Progenitor cell of endocrine pancreas (in vitro differentiated cells): ENCODE results near the gene TSPAN15. TPM values are rescaled to one million over a fixed set of nuclear protein-coding genes. Genes with fewer than 3 reads are reported as not detected.
"Not testable (repeated sequence)": the region's sequence is repeated elsewhere in the genome, so short reads cannot be mapped to it uniquely, and the experiment has no call there.

ENCODE experiments used
- DNase-seq: peaks from one replicate; pipeline ENCODE4 v3.0.0; 2021; ENCODE audit warnings: low spot score; ENCODE audit not compliant: unreplicated experiment
- H3K27ac Mint-ChIP-seq: 2 replicates; pipeline ENCODE4 v1.8.0; 2021; ENCODE audit warnings: mild to moderate bottlenecking, moderate library complexity, mixed read lengths
- H3K27me3 Mint-ChIP-seq: 2 replicates; pipeline ENCODE4 v1.8.0; 2021; ENCODE audit warnings: mixed read lengths
- H3K36me3 Mint-ChIP-seq: 2 replicates; pipeline ENCODE4 v1.8.0; 2022; ENCODE audit warnings: mixed read lengths; ENCODE audit not compliant: insufficient read depth
- H3K4me1 Mint-ChIP-seq: 2 replicates; pipeline ENCODE4 v1.8.0; 2021; ENCODE audit warnings: low read depth, mixed read lengths
- H3K4me3 Mint-ChIP-seq: 2 replicates; pipeline ENCODE4 v1.8.0; 2021; ENCODE audit warnings: low read depth, mild to moderate bottlenecking, moderate library complexity, mixed read lengths
- H3K9me3 Mint-ChIP-seq: 2 replicates; pipeline ENCODE4 v1.8.0; 2021; ENCODE audit warnings: low read depth, mixed read lengths
- total RNA-seq: library from RNA; stranded (reverse); gene quantifications from 2 replicates; pipeline ENCODE4 v1.2.1, GENCODE V29; 2021
- TF ChIP-seq, protein P1 (sequence below): fragments of 200-600 bp; sonication (generic); IDR thresholded peaks from one replicate; pipeline ENCODE4 v1.5.0; 2021; ENCODE audit warnings: antibody characterized with exemption, mild to moderate bottlenecking; ENCODE audit not compliant: unreplicated experiment

TSPAN15 gene
- total RNA-seq, 1 donor from 2014 or later: 14.7 TPM

DNA sequence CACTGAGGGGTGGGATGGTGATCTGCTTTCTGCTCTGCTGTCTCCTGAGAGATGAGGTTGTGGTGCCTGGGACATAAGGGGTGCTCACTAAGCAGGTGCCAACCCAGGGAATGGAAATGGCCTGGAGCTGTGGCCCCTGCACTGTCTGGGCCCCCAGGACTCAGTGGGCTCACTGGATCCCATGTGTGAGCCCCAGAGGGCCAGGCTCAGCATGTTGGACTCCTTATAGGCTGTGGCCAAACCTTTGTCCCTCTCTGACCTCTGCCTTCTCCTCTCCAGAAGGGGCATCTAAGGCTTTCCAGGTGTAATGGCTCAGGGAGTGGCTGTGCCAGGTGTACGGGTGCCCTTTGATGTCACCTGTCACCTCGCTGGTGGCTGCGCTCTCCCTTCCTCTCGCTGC lies 65.5 kb downstream of the TSPAN15 start:
- Mint-ChIP-seq H3K9me3 (no peaks in the 10 kb centered on the region), H3K27ac (no peak overlapping the region), H3K27me3 (peaks cover 13% of the 10 kb centered on the region), H3K36me3 (no peaks in the 10 kb centered on the region), H3K4me3 (no peak overlapping the region), H3K4me1 (no peaks in the 10 kb centered on the region)
- DNase-seq: no peak
- TF ChIP-seq, protein P1, sequence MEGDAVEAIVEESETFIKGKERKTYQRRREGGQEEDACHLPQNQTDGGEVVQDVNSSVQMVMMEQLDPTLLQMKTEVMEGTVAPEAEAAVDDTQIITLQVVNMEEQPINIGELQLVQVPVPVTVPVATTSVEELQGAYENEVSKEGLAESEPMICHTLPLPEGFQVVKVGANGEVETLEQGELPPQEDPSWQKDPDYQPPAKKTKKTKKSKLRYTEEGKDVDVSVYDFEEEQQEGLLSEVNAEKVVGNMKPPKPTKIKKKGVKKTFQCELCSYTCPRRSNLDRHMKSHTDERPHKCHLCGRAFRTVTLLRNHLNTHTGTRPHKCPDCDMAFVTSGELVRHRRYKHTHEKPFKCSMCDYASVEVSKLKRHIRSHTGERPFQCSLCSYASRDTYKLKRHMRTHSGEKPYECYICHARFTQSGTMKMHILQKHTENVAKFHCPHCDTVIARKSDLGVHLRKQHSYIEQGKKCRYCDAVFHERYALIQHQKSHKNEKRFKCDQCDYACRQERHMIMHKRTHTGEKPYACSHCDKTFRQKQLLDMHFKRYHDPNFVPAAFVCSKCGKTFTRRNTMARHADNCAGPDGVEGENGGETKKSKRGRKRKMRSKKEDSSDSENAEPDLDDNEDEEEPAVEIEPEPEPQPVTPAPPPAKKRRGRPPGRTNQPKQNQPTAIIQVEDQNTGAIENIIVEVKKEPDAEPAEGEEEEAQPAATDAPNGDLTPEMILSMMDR: no peak

DNA sequence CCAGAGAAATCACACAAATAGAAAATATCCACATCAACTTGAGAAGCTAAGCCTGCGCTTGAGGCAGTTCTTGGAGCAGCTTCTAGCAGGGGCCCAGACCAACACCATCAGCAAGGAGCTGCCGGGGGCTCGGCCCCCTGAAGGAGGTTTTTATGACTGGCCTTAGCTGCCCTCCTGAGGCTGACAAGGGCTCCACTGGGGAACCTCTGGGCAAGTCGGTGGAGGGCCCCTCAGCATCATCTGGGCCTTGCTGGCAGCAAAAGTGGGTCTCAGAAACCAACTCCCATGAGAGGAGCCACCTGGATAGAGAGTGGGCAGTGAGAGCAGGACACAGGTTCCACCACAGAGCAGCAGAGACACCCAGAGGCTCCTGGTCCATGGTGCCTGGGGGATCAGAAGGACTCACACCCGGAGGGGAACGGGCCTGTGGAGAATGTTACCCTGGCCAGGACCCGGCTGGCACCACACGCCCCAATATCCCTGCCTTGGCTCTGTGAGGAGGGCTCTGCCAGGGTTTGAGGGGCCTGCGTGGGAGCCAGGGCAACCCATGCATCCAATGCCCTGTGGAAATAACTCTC lies 66.1 kb downstream of the TSPAN15 start:
- TF ChIP-seq, protein P1: no peak
- Mint-ChIP-seq H3K36me3 (no peaks in the 10 kb centered on the region), H3K4me3 (no peak overlapping the region), H3K27ac (no peak overlapping the region), H3K9me3 (no peaks in the 10 kb centered on the region), H3K27me3 (peaks cover 13% of the 10 kb centered on the region), H3K4me1 (no peaks in the 10 kb centered on the region)
- no peak for DNase-seq

DNA sequence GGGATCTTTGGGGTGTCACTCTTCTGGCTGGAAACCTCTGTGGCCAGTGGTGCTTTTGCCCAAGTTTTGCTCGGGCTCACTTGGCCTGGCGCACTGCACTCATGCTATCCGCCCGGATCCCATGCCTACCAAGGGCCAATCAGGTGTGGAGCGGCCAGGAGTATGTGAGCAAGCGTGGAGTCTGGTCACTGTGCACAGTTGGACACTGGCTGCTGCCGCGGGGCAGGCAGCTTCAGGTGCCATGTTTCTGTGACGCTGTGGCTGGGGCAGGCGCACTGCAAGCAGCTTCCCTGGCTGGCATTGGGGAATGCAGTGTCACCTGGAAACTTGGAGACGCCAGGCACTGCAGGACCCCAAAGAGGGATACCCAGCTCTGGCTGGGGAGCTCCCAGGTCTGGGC lies 76.7 kb downstream of the TSPAN15 start:
- H3K27ac Mint-ChIP-seq: no peak overlapping the region
- no peak overlapping the region for H3K4me3 Mint-ChIP-seq
- H3K4me1 Mint-ChIP-seq: no peaks in the 10 kb centered on the region
- peaks cover 23% of the 10 kb centered on the region for H3K27me3 Mint-ChIP-seq
- TF ChIP-seq, protein P1: no peak
- H3K9me3 Mint-ChIP-seq: no peaks in the 10 kb centered on the region
- no peaks in the 10 kb centered on the region for H3K36me3 Mint-ChIP-seq
- no peak for DNase-seq

DNA sequence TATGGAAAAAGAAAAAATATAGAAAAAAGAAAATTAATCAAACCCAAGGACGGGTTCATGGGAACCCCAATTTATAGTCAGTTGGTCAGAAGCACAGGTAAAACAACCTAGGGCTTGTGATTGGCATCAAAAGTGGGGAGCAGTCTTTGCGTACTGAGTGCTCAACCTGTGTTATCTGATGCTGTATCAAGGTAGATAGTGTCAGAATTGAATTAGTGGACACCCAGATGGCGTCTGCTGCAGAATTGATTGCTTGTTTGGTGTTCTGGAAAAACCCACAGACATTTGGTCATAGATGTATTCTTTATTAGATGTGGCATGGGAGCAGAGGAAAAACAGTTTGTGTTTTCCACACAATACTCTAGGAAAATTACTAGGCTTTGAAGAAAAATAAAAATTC lies 82.4 kb downstream of the TSPAN15 start:
- Mint-ChIP-seq H3K4me3 (no peak overlapping the region), H3K27ac (no peak overlapping the region), H3K36me3 (no peaks in the 10 kb centered on the region), H3K4me1 (no peaks in the 10 kb centered on the region), H3K27me3 (peaks cover 24% of the 10 kb centered on the region), H3K9me3 (no peaks in the 10 kb centered on the region)
- TF ChIP-seq, protein P1: no peak
- no peak for DNase-seq

DNA sequence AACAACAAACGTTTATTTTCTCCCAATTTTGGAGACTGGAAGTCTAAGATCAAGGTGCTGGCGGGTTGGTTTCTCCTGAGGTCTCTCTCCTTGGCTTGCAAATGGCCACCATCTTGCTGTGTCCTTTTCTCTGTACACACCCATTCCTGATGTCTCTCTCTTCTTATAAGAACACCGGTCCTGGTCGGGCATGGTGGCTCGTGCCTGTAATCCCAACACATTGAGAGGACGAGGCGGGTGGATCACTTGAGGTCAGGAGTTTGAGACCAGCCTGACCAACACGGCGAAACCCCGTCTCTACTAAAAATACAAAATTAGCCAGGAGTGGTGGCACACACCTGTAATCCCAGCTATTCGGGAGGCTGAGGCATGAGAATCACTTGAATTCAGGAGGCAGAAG lies 85.3 kb downstream of the TSPAN15 start:
- not testable (repeated sequence) for DNase-seq, H3K4me3 Mint-ChIP-seq, H3K27ac Mint-ChIP-seq, H3K36me3 Mint-ChIP-seq, H3K9me3 Mint-ChIP-seq, H3K4me1 Mint-ChIP-seq
- H3K27me3 Mint-ChIP-seq: peaks cover 37% of the 10 kb centered on the region

DNA sequence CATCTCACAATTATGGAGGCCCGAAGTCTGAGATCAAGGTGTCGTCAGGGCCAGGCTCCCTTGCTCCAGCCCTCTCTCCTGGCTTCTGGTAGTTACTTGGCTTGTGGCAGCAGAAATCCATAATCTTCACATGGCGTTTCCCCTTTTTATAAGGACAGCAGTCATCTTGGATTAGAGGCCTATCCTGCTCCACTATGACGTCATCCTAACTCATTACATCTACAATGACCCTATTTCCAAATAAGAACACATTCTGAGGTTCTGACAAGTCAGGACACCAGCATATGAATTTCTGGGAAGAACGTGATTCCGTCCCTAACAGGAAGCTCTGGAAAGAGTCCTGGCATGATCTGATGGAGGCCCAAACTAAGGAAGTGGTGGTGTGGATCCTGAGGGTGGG lies 86.2 kb downstream of the TSPAN15 start:
- peaks cover 15% of the 10 kb centered on the region for H3K9me3 Mint-ChIP-seq
- TF ChIP-seq, protein P1: no peak
- no peak overlapping the region for H3K27ac Mint-ChIP-seq
- H3K4me1 Mint-ChIP-seq: no peaks in the 10 kb centered on the region
- peaks cover 36% of the 10 kb centered on the region for H3K27me3 Mint-ChIP-seq
- H3K36me3 Mint-ChIP-seq: peaks cover 4% of the 10 kb centered on the region
- H3K4me3 Mint-ChIP-seq: no peak overlapping the region
- DNase-seq: no peak
